Activated T-cell treated with anti-CD3 and anti-CD28 coated beads for 4 hours (primary cell): ENCODE data around the gene PGAM5.
"Not testable (repeated sequence)": the region's sequence is repeated elsewhere in the genome, so short reads cannot be mapped to it uniquely, and the experiment has no call there.

Experiments
- DNase-seq: peaks from one replicate; pipeline ENCODE4 v3.0.0-alpha.2; 2020

Gene PGAM5

GRCh38 chr12:132754160-132754932 is 43.7 kb downstream of the PGAM5 start:
- DNase-seq = no peak

- DNase-seq = not testable (repeated sequence)
These were observed 48.2 kb downstream of the PGAM5 start for GRCh38 chr12:132758825-132759224.

DNA sequence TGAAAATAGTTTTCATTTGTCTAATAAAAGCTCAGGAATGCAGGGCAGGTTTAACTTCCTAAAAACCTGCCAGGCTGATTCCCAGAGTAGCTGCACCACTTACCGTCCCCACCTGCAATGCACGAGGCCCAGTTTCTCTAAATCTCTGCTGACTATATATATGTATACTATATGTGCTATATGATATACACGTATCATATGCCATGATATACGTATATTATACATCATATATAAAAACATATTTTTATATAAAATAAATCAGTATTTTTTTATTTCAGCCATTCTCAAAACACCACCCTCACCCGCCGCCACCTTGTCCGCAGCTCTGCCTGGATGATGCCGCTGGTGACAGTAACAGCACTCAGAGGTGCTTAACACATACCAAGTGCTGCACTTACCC is 48.7 kb downstream of the PGAM5 start:
- no peak for DNase-seq

DNA sequence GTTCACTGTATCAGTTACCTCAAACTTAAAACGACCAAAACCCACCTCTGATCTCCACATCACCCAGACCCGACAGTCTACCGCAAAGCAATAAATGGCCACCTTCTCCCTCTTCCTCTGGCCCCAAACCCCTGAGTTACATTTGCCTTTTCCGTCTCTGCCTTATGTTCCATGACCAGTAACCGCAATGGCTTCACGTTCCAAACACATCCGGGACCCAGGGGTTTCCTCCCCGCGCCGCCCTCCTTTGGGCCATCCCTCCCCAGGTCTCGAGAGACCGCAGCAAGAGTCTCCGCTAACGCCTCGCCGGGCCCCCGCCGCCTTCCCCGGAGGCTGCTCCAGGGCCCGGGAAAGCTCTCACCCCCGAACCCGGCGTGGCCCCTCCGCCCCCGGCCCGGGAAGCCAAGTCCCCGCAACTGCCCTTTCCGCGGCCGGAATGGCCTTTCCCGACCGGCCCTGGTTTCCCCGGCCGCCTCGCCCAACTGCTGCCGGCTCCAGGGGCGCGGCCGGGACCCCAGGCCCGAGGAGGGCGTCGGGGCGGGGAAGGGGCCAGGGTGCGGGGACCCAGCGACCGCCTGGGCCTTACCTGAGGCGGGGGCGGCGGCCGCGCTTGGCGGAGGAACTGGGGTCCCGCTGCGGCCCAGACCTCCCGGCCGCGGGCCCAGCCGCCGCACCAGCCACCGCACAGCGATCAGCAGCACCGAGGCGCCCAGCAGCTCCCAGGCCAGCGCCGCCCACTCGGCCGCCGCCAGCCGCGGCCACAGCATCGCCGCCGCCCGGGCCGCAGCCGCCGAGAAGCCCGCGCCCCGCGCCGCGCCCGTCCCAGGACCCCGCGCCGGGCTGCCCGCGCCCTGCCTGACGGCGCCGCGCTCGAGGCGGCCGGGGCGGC is 50.6 kb downstream of the PGAM5 start, which contains the start of gene ANKLE2:
Gene ANKLE2 (minus strand): TSS at position 801 of the 889 bp plus-strand sequence. CDS start 34 bp downstream, at position 767.
- DNase-seq = peak; percentile 53

DNA sequence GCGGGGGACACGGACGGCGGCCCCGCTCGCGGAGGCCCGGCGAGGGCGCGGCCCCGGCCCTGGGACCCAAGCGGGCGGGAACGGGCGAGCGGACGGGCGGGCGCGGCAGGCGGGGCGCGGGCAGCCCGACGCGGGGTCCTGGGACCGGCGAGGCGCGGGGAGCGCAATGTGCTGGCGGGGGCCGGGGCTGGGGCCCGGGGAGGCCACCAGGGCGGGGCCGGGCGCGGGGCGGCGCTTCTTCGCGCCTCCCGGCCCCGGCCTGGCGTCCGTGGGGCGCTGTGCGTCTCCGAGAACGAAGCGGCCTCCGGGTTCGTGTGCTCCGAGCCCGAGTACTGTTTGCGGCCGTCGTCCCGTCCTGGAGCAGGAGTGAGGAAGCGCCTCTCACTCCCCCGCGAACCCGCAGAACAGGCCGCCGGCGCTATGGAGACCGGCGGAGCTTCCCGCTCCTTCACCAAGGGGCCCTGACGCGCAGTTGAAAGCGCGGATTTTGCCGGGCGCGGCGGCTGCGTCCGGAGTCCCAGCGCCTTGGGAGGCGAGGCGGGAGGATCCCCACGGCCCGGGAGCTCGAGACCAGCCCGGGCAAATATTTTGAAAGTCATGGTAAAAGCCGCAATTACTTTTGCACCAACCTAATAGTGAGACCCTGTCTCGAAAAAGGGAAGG is 51.4 kb downstream of the PGAM5 start:
- peak; percentile 73 for DNase-seq

GRCh38 chr12:132764231-132764630 is 53.6 kb downstream of the PGAM5 start:
- no peak for DNase-seq

- no peak for DNase-seq
These were observed 54.7 kb downstream of the PGAM5 start for GRCh38 chr12:132765361-132765760.

DNA sequence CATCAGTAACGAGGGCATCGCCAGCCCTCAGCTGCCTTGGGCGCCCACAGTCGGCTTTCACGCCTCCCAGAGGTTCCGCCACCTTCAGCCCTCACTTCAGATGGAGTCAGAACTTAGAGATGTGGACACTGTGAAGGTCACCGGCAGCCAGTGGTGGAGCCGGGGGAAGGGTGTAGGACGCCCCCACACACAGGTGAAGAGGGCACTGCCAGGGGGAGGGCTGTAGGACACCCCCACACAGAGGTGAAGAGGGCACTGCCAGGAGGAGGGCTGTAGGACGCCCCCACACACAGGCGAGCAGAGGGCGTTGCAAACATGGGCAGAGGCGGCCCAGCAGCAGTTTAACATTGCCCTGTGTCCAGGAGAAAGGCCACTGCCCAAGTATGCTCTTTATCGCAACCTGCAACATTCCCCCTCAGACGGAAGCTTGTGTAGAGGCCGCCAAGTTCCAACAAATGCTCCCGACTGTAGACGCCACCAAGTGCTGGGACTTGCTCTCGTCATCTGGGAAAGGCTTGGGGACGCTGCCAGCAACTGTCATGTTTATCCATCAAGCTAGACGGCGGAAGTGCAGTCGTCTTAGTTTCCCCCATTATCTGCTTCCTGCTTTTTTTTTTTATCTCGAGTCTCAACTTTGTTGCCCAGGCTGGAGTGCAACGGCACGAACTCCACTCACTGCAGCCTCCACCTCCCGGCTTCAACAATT is 55.9 kb downstream of the PGAM5 start:
- no peak for DNase-seq

DNA sequence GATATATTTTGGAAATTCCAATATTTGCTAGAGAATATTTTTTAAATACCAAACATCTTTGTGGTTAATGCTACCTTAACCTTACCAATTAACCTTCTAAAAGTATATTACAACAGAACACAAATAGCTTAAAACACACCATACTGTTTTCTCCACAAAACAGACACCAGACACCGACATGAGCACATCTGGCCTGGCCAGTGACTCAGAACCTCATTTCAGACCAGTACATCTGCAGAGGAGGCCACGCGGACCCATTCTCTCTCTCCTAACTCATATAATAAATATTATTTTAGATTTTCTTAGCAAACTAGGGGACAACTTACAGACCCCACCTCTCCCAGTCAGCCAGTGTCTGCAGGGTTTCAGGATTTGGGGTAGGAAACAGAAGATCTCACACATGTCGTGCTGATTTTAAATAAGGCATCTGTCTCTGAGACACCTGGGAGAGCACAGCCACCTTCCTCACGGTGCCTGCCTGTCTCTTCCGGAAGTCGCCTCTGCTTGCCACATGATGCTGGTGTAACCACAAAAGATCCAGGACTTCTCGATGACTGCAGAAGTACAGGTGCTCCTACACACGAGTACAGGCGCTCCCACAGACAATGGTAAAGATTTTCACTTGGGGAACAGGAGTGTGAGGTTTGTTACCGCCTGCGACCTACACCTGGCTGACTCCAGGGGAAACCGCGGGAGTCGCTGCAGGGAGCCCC is 60.6 kb downstream of the PGAM5 start:
- no peak for DNase-seq
